NT2/D1 (cell line): Measurements from ENCODE around the gene NDUFB11.

Experiments
- DNase-seq: peaks from one replicate; pipeline ENCODE4 v3.0.0-alpha.2; 2011; ENCODE audit warnings: low read depth, low spot score
- H3K27me3 ChIP-seq: 2 replicates; pipeline ENCODE4 v1.6.0; 2011; ENCODE audit warnings: mild to moderate bottlenecking; ENCODE audit not compliant: insufficient read length, insufficient read depth
- H3K36me3 ChIP-seq: 2 replicates; pipeline ENCODE4 v1.6.1; 2011; ENCODE audit warnings: mild to moderate bottlenecking, low read length, mixed read lengths; ENCODE audit not compliant: insufficient read depth, insufficient read length
- H3K4me1 ChIP-seq: 2 replicates; pipeline ENCODE4 v1.5.1; 2011; ENCODE audit not compliant: insufficient read depth, insufficient read length
- H3K4me3 ChIP-seq: 2 replicates; pipeline ENCODE4 v1.5.1; 2011; ENCODE audit warnings: low read depth; ENCODE audit not compliant: insufficient read length
- H3K9ac ChIP-seq: 2 replicates; pipeline ENCODE4 v1.6.0; 2011; ENCODE audit warnings: low read depth; ENCODE audit not compliant: insufficient read length
- H3K9me3 ChIP-seq: 2 replicates; pipeline ENCODE4 v1.5.1; 2011; ENCODE audit warnings: mild to moderate bottlenecking, low read length; ENCODE audit not compliant: insufficient read depth
- SUZ12 ChIP-seq: IDR thresholded peaks from 2 replicates; pipeline ENCODE4 v1.6.1; 2011; ENCODE audit not compliant: insufficient read length, insufficient read depth; ENCODE audit errors: extremely low read depth
- YY1 ChIP-seq: IDR thresholded peaks from 2 replicates; pipeline ENCODE4 v1.6.1; 2011; ENCODE audit not compliant: insufficient read length, insufficient read depth
- ZNF274 ChIP-seq: IDR thresholded peaks from 2 replicates; pipeline ENCODE4 v1.6.1; 2011; ENCODE audit warnings: mild to moderate bottlenecking, low read depth, low read length

NDUFB11 gene

DNA sequence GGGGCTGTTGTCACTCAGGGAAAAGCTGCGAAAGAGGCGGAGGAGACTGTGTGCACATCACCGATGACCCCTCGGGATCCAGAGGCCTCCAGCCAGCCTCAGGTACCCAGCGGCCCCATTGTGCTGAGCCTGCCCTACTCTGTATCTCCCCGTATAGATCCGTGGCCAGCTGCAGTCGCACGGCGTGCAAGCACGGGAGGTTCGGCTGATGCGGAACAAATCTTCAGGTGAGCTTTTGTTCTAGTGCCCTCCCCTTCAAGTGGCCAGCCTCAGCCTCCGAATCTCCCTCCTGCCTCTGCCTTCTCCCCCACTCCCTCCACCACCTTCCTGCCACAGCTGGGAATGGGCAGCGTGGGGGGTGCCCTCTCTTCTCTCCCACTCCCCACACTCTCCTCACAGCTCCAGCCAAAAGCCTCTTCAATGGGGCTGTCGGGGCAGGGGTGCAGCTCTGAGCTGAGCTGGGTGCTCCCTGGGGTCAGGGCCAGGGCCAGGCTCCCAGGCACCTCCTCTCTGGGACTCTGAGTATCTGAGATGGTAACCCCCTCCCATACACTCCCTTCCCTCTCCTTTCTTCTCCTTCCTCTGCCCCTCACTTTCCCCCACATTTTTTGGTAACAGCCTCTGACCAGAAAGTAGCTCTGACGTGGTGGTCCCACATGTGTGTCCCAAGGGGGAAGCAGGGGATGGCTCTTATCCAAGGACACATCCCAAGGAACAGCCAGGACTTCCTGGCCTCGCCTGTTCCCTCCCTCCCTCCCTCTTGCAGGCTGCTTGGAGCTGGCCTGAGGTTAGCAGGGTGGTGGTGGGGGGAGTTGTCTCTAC, 28.7 kb upstream of the NDUFB11 start:
- no peak for DNase-seq
- TF ChIP-seq YY1 (no peak), ZNF274 (no peak), SUZ12 (no peak)
- Histone ChIP-seq H3K9me3 (no peaks in the 10 kb centered on the region), H3K4me3 (no peak overlapping the region), H3K36me3 (peaks cover 96% of the 10 kb centered on the region), H3K27me3 (no peaks in the 10 kb centered on the region), H3K9ac (no peak overlapping the region), H3K4me1 (peaks cover 11% of the 10 kb centered on the region)

DNA sequence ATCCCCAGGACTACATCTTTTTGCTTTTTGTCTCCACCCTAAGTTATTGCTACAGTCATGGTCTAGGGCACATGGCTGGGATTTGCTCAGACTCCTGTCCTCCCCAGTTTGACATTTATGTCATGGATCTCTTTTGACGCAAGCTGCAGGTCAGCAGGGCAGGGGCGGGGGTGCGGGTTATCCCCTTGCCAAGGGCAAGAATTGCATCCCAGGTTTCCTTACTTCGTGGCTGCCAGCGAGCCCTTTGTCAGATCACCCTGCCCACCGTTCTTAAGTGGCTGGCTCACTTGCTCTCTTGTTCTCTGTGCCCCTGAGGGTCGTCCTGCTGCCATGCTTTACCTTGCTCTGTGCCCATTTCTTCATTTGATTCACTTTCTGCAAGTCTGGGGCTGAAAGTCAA, 28.0 kb upstream of the NDUFB11 start:
- peaks cover 11% of the 10 kb centered on the region for H3K4me1 ChIP-seq
- H3K4me3 ChIP-seq, result no peak overlapping the region
- TF ChIP-seq SUZ12 (no peak), YY1 (no peak), ZNF274 (no peak)
- H3K36me3 ChIP-seq, result peaks cover 90% of the 10 kb centered on the region
- H3K9me3 ChIP-seq, result no peaks in the 10 kb centered on the region
- no peak for DNase-seq
- no peak overlapping the region for H3K9ac ChIP-seq
- H3K27me3 ChIP-seq, result no peaks in the 10 kb centered on the region

DNA sequence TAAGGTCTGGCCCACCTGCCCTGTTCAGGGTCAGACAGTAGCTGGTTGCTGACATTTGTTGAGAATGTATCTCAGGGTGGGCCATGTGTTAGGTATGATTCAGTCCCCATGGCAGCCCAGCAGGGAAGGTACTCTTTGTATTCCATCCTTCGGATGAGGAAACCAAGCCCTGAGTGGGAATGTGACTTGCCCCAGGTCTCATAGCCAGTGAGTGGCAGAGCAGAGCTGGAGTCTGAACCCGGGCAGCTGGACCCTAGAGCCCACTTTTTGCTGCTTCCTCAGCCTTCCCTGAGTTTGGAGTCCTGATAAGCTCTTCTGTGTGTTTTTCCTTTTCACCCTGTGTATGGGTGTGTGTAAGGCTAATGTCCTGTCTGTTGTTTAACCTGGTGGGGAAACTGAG, 27.5 kb upstream of the NDUFB11 start:
- no peak overlapping the region for H3K4me3 ChIP-seq
- H3K27me3 ChIP-seq, result no peaks in the 10 kb centered on the region
- H3K36me3 ChIP-seq, result peaks cover 84% of the 10 kb centered on the region
- H3K9ac ChIP-seq, result no peak overlapping the region
- no peaks in the 10 kb centered on the region for H3K9me3 ChIP-seq
- H3K4me1 ChIP-seq, result peaks cover 11% of the 10 kb centered on the region
- no peak for TF ChIP-seq ZNF274
- TF ChIP-seq YY1, result no peak
- no peak for TF ChIP-seq SUZ12
- no peak for DNase-seq

DNA sequence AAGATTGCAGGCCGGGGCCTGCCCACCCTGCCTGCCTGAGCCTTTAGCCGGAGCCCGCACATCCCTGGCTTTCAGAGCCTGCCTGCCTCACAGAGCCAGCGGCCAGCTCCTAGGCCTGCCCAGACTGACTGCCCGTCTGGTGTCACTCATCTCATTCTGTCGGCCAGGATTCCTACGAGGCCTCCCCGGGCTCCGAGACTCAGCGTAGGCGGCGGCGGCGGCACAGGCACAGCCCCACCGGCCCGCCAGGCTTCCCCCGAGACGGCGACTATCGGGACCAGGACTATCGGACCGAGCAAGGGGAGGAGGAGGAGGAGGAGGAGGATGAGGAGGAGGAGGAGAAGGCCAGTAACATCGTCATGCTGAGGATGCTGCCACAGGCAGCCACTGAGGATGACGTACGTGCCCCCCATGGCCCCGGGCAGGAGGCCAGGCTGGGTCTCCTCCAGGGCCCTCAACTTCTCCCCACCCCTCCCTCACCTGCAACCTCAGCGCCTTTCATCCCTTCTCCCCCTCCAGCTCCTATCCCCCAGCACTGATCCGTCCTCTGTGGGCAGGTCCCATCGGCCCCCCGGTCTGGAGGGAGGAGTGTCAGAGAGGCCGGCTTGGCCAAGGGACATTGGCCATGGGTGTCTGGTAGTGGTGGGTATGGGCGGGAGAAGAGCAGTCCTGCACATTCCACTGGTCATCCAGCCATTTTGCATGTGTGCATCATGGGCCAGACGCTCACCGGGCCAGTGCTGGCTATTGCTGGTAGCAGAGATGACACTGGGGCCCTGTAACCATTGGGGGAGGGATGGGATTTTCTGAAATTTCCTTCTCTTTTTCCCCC, 26.6 kb upstream of the NDUFB11 start:
- H3K4me3 ChIP-seq, result no peak overlapping the region
- H3K9ac ChIP-seq, result no peak overlapping the region
- TF ChIP-seq ZNF274, result no peak
- no peak for TF ChIP-seq SUZ12
- TF ChIP-seq YY1, result no peak
- no peaks in the 10 kb centered on the region for H3K9me3 ChIP-seq
- peaks cover 7% of the 10 kb centered on the region for H3K4me1 ChIP-seq
- H3K36me3 ChIP-seq, result peaks cover 81% of the 10 kb centered on the region
- DNase-seq, result no peak
- H3K27me3 ChIP-seq, result no peaks in the 10 kb centered on the region

DNA sequence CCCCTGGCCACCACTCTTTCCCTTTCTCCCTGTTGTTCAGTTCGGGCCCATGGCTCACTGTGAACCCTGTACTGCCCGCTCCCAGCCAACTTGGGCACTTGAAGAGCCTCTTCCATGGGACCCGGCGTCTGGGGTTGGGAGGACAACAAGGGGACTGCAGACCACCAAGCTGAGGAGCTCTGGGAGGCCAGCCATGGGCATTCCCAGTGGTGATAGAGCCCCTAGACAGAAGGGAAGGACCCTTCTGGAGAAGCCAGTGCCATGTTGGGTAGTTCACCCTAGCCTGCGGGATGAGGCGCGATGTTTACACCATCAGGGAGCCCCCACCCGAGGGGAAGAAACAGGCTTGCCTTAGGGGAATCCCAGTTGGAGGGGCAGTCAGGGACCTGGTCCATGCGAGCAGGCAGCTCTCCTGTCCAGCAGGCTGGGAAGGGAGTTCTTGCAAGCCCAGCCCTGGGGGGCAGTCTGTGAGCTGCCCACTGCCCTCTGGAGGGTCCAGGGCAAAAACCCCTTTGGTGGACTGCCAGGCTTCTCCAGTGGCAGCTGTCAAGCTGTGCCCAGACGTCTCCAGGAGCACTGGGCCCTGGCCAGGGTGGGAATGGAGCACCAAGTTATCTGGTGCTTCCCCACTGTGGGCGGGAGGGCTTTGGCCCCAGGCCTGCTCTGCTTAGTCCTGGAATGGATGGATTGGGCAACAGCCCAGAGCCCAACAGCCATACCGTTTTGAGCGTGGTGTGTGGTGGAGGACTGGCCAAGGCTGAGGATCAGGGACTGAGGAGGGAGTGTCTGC, 25.4 kb upstream of the NDUFB11 start:
- Histone ChIP-seq H3K4me1 (peaks cover 3% of the 10 kb centered on the region), H3K4me3 (no peak overlapping the region), H3K36me3 (peaks cover 71% of the 10 kb centered on the region), H3K9me3 (no peaks in the 10 kb centered on the region), H3K27me3 (no peaks in the 10 kb centered on the region), H3K9ac (no peak overlapping the region)
- no peak for TF ChIP-seq YY1
- no peak for TF ChIP-seq ZNF274
- no peak for DNase-seq

DNA sequence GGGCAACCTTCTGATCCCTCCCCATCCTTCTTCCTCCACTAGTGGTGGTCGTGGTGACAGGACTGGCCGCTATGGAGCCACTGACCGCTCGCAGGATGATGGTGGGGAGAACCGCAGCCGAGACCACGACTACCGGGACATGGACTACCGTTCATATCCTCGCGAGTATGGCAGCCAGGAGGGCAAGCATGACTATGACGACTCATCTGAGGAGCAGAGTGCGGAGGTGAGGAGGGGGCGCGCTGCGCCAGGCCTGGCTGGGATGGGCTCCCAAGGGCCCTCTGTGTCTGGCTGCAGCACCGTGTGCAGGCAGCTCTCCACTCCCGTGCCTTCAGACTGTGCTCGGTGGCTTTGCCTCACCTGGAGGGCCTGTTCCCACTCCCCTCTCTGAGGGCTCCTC, 24.8 kb upstream of the NDUFB11 start:
- Histone ChIP-seq H3K9ac (no peak overlapping the region), H3K27me3 (no peaks in the 10 kb centered on the region), H3K9me3 (no peaks in the 10 kb centered on the region), H3K4me3 (no peak overlapping the region), H3K36me3 (peaks cover 67% of the 10 kb centered on the region), H3K4me1 (peaks cover 3% of the 10 kb centered on the region)
- TF ChIP-seq ZNF274, result no peak
- TF ChIP-seq SUZ12, result no peak
- TF ChIP-seq YY1, result no peak
- no peak for DNase-seq
